Naive thymus-derived CD4-positive, alpha-beta T cell (primary cell): ENCODE results near the gene GNAO1. TPM values are rescaled to one million over a fixed set of nuclear protein-coding genes. Genes with fewer than 3 reads are reported as not detected.

ENCODE experiments used
- ATAC-seq: fragments of 150-1000 bp; cut with Tn5 transposase; 2 replicates; pipeline ENCODE4 v1.10.0; 2021; ENCODE audit warnings: mild to moderate bottlenecking, moderate library complexity
- CTCF ChIA-PET: fragments of 350-600 bp; sonication (Branson Sonifier 250); formaldehyde crosslinking; loops from one replicate; lab custom pipeline; 2021; ENCODE audit warnings: antibody characterized with exemption; lab: Charles Lee
- POLR2A ChIA-PET: fragments of 350-600 bp; sonication (Branson Sonifier 250); formaldehyde crosslinking; loops from one replicate; lab custom pipeline; 2021; ENCODE audit warnings: antibody characterized with exemption, inconsistent platforms; lab: Charles Lee
- DNase-seq, 9 donors: peaks; one replicate each; pipeline versions ENCODE4 v3.0.0 to v3.0.0-alpha.2; 2020 to 2022; ENCODE audit warnings: mixed read lengths in 1 of 9
- H3K27ac ChIP-seq: one replicate; pipeline ENCODE4 v1.7.0; 2013; ENCODE audit warnings: mild to moderate bottlenecking, low read depth, low read length, moderate library complexity
- H3K27me3 ChIP-seq, 2 donors: one replicate each; pipeline ENCODE4 v1.7.0; 2013; ENCODE audit warnings: low read length in 2 of 2, mild to moderate bottlenecking in 2 of 2, moderate library complexity in 2 of 2; ENCODE audit not compliant: control insufficient read depth in 2 of 2, insufficient read depth in 2 of 2
- H3K36me3 ChIP-seq, 3 experiments: 1 replicate in 2 of 3; 2 replicates in 1 of 3; pipeline ENCODE4 v1.7.0; 2013; ENCODE audit warnings: low read length in 3 of 3, mild to moderate bottlenecking in 3 of 3, moderate library complexity in 1 of 3; ENCODE audit not compliant: insufficient read depth in 3 of 3, control insufficient read depth in 2 of 3
- H3K4me1 ChIP-seq, 2 donors: one replicate each; pipeline ENCODE4 v1.7.0; 2013; ENCODE audit warnings: low read length in 2 of 2, mild to moderate bottlenecking in 2 of 2, moderate library complexity in 1 of 2; ENCODE audit not compliant: control insufficient read depth in 2 of 2, insufficient read depth in 2 of 2
- H3K4me3 ChIP-seq: 2 replicates; pipeline ENCODE4 v1.7.0; 2013; ENCODE audit warnings: mild to moderate bottlenecking, low read length
- H3K9me3 ChIP-seq, 3 experiments: 1 replicate in 2 of 3; 2 replicates in 1 of 3; pipeline ENCODE4 v1.7.0; 2013; ENCODE audit warnings: low read length in 3 of 3; ENCODE audit not compliant: control insufficient read depth in 2 of 3
- H3K27ac Mint-ChIP-seq, 9 donors: one replicate each; pipeline ENCODE4 v1.8.0; 2020 to 2022; ENCODE audit warnings: mixed read lengths in 9 of 9, mild to moderate bottlenecking in 8 of 9, moderate library complexity in 5 of 9, inconsistent platforms in 2 of 9
- H3K27me3 Mint-ChIP-seq, 5 donors: one replicate each; pipeline ENCODE4 v1.8.0; 2021 to 2022; ENCODE audit warnings: mixed read lengths in 5 of 5, mild to moderate bottlenecking in 1 of 5
- H3K36me3 Mint-ChIP-seq, 5 donors: one replicate each; pipeline ENCODE4 v1.8.0; 2020 to 2022; ENCODE audit warnings: mixed read lengths in 5 of 5, mild to moderate bottlenecking in 3 of 5, inconsistent platforms in 1 of 5
- H3K4me1 Mint-ChIP-seq, 7 donors: one replicate each; pipeline ENCODE4 v1.8.0; 2020 to 2022; ENCODE audit warnings: mixed read lengths in 7 of 7, mild to moderate bottlenecking in 3 of 7, inconsistent platforms in 1 of 7
- H3K4me3 Mint-ChIP-seq, 10 donors: one replicate each; pipeline ENCODE4 v1.8.0; 2020 to 2022; ENCODE audit warnings: mild to moderate bottlenecking in 10 of 10, mixed read lengths in 10 of 10, moderate library complexity in 6 of 10, inconsistent platforms in 2 of 10
- H3K9me3 Mint-ChIP-seq, 11 donors: one replicate each; pipeline ENCODE4 v1.8.0; 2020 to 2022; ENCODE audit warnings: mixed read lengths in 11 of 11, mild to moderate bottlenecking in 4 of 11, inconsistent platforms in 1 of 11, moderate library complexity in 1 of 11
- intact Hi-C, 2 donors: fragments of 100-400 bp; cut with micrococcal nuclease; formaldehyde crosslinking; loops; one replicate each; pipeline ENCODE4 v1.15.1; 2023
- polyA plus RNA-seq, 2 donors: library from polyadenylated mRNA; unstranded; fragments of 300-500 nt; fragmentation: Illumina TruSeq; gene quantifications; one replicate each; pipeline ENCODE4 v1.2.3, GENCODE V29; 2021
- total RNA-seq, 6 experiments: library from RNA in 5 of 6; stranded (reverse) in 5 of 6; gene quantifications; 1 replicate in 5 of 6; 2 replicates in 1 of 6; pipeline ENCODE4 v1.2.3 and lab custom pipeline; 2021 to 2026

Gene GNAO1
- total and polyA plus RNA-seq, 7 experiments from 2014 or later: 0.43 to 5.4 (median 0.80) TPM; not detected in 2

GRCh38 chr16:56264609-56264972 is 73.3 kb downstream of the GNAO1 start:
- intact Hi-C loops: loop anchor here in 1 of 2 donors (5.0 kb wide), 1 partner anchor 67 kb away; no protein-coding TSS in a partner anchor

GRCh38 chr16:56265184-56265583 is 73.9 kb downstream of the GNAO1 start:
- ChIA-PET POLR2A (no interaction called here), CTCF (no interaction called here)
- no peak overlapping the region for H3K27ac Mint-ChIP-seq
- no peaks in the 10 kb centered on the region for H3K9me3 ChIP-seq
- ATAC-seq (no peak), DNase-seq (no peak)
- no peaks in the 10 kb centered on the region for H3K36me3 ChIP-seq
- H3K27ac ChIP-seq: no peak overlapping the region
- H3K4me3 ChIP-seq: no peak overlapping the region
- peaks cover 8 to 37% of the 10 kb centered on the region in 2 donors for H3K4me1 ChIP-seq
- intact Hi-C loops: no loop called here
- no peaks in the 10 kb centered on the region for H3K27me3 ChIP-seq
- no peak overlapping the region for H3K4me3 Mint-ChIP-seq
- H3K27me3 Mint-ChIP-seq: peaks cover 0 to 19% (median 7%) of the 10 kb centered on the region in 5 donors
- H3K36me3 Mint-ChIP-seq: no peaks in the 10 kb centered on the region
- H3K9me3 Mint-ChIP-seq: no peaks in the 10 kb centered on the region
- peaks cover 15 to 38% (median 23%) of the 10 kb centered on the region in 7 donors for H3K4me1 Mint-ChIP-seq

More at GRCh38 chr16:56264609-56264972, 73.3 kb downstream of the GNAO1 start:
- Histone ChIP-seq H3K36me3 (no peaks in the 10 kb centered on the region), H3K4me3 (no peak overlapping the region), H3K27me3 (no peaks in the 10 kb centered on the region), H3K27ac (no peak overlapping the region), H3K9me3 (no peaks in the 10 kb centered on the region), H3K4me1 (peaks cover 8 to 37% of the 10 kb centered on the region in 2 donors)
- Mint-ChIP-seq H3K27me3 (peaks cover 0 to 19% (median 4%) of the 10 kb centered on the region in 5 donors), H3K4me3 (no peak overlapping the region), H3K4me1 (peaks cover 15 to 38% (median 23%) of the 10 kb centered on the region in 7 donors), H3K27ac (peak overlapping the region in 1 of 9 donors; percentile 36), H3K9me3 (no peaks in the 10 kb centered on the region), H3K36me3 (no peaks in the 10 kb centered on the region)
- ATAC-seq (no peak), DNase-seq (no peak)
- CTCF ChIA-PET: no interaction called here
- POLR2A ChIA-PET: no interaction called here

- intact Hi-C loops: no loop called here
- CTCF ChIA-PET: no interaction called here
- Histone ChIP-seq H3K4me1 (peaks cover 8 to 34% of the 10 kb centered on the region in 2 donors), H3K36me3 (no peaks in the 10 kb centered on the region), H3K27me3 (no peaks in the 10 kb centered on the region), H3K27ac (no peak overlapping the region), H3K9me3 (no peaks in the 10 kb centered on the region), H3K4me3 (no peak overlapping the region)
- DNase-seq (no peak), ATAC-seq (no peak)
- H3K27ac Mint-ChIP-seq: no peak overlapping the region
- POLR2A ChIA-PET: no interaction called here
- peaks cover 0 to 24% (median 7%) of the 10 kb centered on the region in 5 donors for H3K27me3 Mint-ChIP-seq
- no peak overlapping the region for H3K4me3 Mint-ChIP-seq
- H3K4me1 Mint-ChIP-seq: peaks cover 15 to 36% (median 23%) of the 10 kb centered on the region in 7 donors
- no peaks in the 10 kb centered on the region for H3K9me3 Mint-ChIP-seq
- no peaks in the 10 kb centered on the region for H3K36me3 Mint-ChIP-seq
Observed at GRCh38 chr16:56265746-56266145, 74.5 kb downstream of the GNAO1 start.

- H3K9me3 ChIP-seq: no peaks in the 10 kb centered on the region
- H3K4me3 Mint-ChIP-seq: no peak overlapping the region
- no peak overlapping the region for H3K27ac Mint-ChIP-seq
- no peak overlapping the region for H3K27ac ChIP-seq
- peaks cover 0 to 23% (median 7%) of the 10 kb centered on the region in 5 donors for H3K27me3 Mint-ChIP-seq
- H3K4me3 ChIP-seq: no peak overlapping the region
- POLR2A ChIA-PET: no interaction called here
- CTCF ChIA-PET: no interaction called here
- H3K27me3 ChIP-seq: no peaks in the 10 kb centered on the region
- peaks cover 7 to 22% of the 10 kb centered on the region in 2 donors for H3K4me1 ChIP-seq
- no peaks in the 10 kb centered on the region for H3K36me3 ChIP-seq
- ATAC-seq (no peak), DNase-seq (no peak)
- H3K9me3 Mint-ChIP-seq: no peaks in the 10 kb centered on the region
- no peaks in the 10 kb centered on the region for H3K36me3 Mint-ChIP-seq
- intact Hi-C loops: no loop called here
- H3K4me1 Mint-ChIP-seq: peaks cover 11 to 24% (median 16%) of the 10 kb centered on the region in 7 donors
Observed at GRCh38 chr16:56266641-56267607, 75.6 kb downstream of the GNAO1 start.

- H3K4me1 ChIP-seq: peaks cover 0 to 15% of the 10 kb centered on the region in 2 donors
- Mint-ChIP-seq H3K9me3 (no peaks in the 10 kb centered on the region), H3K27ac (no peak overlapping the region), H3K4me1 (peaks cover 1 to 14% (median 6%) of the 10 kb centered on the region in 7 donors), H3K36me3 (no peaks in the 10 kb centered on the region), H3K4me3 (no peak overlapping the region), H3K27me3 (peaks cover 0 to 28% (median 7%) of the 10 kb centered on the region in 5 donors)
- no peaks in the 10 kb centered on the region for H3K9me3 ChIP-seq
- ChIA-PET CTCF (interaction anchor here (0.6 kb wide), 1 partner anchor 145 kb away, joined by 4 read pairs; no protein-coding TSS in a partner anchor), POLR2A (no interaction called here)
- H3K27ac ChIP-seq: no peak overlapping the region
- H3K36me3 ChIP-seq: no peaks in the 10 kb centered on the region
- DNase-seq: no peak
- no peak for ATAC-seq
- intact Hi-C loops: no loop called here
- no peaks in the 10 kb centered on the region for H3K27me3 ChIP-seq
- H3K4me3 ChIP-seq: no peak overlapping the region
Observed at GRCh38 chr16:56267888-56268287, 76.6 kb downstream of the GNAO1 start.

- Histone ChIP-seq H3K4me1 (peaks cover 0 to 6% of the 10 kb centered on the region in 2 donors), H3K9me3 (no peaks in the 10 kb centered on the region), H3K27me3 (no peaks in the 10 kb centered on the region), H3K36me3 (no peaks in the 10 kb centered on the region), H3K27ac (no peak overlapping the region), H3K4me3 (no peak overlapping the region)
- Mint-ChIP-seq H3K27me3 (peaks cover 0 to 34% (median 10%) of the 10 kb centered on the region in 5 donors), H3K9me3 (peaks cover 0 to 3% (median 0%) of the 10 kb centered on the region in 11 donors), H3K4me1 (peaks cover 0 to 5% (median 0%) of the 10 kb centered on the region in 7 donors), H3K4me3 (no peak overlapping the region), H3K27ac (no peak overlapping the region), H3K36me3 (no peaks in the 10 kb centered on the region)
- DNase-seq: no peak
- CTCF ChIA-PET: no interaction called here
- POLR2A ChIA-PET: no interaction called here
- no peak for ATAC-seq
- intact Hi-C loops: no loop called here
Observed at GRCh38 chr16:56268799-56269198, 77.5 kb downstream of the GNAO1 start.
